Measurements from ENCODE around the gene GDI2.
A peak's percentile ranks its signal among the peaks of the same experiment; 100 is the strongest.
"Not testable (repeated sequence)": the region's sequence is repeated elsewhere in the genome, so short reads cannot be mapped to it uniquely, and the experiment has no call there.

The GDI2 gene

DNA sequence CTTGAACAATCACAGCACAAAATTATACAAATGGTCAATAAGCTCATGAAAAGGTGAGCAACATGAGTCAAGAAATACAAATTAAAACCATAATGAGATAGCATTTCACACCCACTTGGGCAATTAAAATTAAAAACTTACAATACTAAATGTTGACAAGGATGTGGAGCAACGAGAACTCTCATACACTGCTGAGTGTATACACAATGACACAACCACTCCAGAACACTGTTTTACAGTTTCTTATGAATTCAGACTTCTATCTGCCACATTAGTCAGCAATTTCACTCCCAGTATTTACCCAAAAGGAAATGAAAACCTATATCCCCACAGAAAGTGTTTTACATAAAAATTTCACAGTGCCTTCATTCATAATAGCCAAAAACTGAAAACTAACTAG lies 31.1 kb downstream of the GDI2 start:
- H3K4me2 ChIP-seq (ENCODE audit: low read depth, low read length): peak overlapping the region; percentile 17; the same call in 1 of the 2 replicates
- H3K27ac ChIP-seq (ENCODE audit: low read length): peak overlapping the region; percentile 16; the same call in 1 of the 2 replicates
- no peaks in the 10 kb centered on the region for H3K9me3 ChIP-seq (replicated peaks; ENCODE audit: insufficient read depth, low read length)
- peaks cover 24% of the 10 kb centered on the region for H3F3A ChIP-seq (ENCODE audit: insufficient read depth, low read length)
- H3K4me1 ChIP-seq (ENCODE audit: low read length): peaks cover 27% of the 10 kb centered on the region
- no peak overlapping the region for H3K4me3 ChIP-seq (ENCODE audit: low read length)
- H3K36me3 ChIP-seq (replicated peaks; ENCODE audit: insufficient read depth, low read length): peaks cover 29% of the 10 kb centered on the region; the same call in 1 of the 2 replicates
- DNase-seq: peak; percentile 63
- TF ChIP-seq EZH2phosphoT487 (IDR thresholded peaks at IDR 0.05; ENCODE audit: low read length) (no peak), EZH2 (optimal IDR thresholded peaks at IDR 0.05; ENCODE audit: low read depth, low read length) (no peak)
- TF ChIP-seq, protein P1, sequence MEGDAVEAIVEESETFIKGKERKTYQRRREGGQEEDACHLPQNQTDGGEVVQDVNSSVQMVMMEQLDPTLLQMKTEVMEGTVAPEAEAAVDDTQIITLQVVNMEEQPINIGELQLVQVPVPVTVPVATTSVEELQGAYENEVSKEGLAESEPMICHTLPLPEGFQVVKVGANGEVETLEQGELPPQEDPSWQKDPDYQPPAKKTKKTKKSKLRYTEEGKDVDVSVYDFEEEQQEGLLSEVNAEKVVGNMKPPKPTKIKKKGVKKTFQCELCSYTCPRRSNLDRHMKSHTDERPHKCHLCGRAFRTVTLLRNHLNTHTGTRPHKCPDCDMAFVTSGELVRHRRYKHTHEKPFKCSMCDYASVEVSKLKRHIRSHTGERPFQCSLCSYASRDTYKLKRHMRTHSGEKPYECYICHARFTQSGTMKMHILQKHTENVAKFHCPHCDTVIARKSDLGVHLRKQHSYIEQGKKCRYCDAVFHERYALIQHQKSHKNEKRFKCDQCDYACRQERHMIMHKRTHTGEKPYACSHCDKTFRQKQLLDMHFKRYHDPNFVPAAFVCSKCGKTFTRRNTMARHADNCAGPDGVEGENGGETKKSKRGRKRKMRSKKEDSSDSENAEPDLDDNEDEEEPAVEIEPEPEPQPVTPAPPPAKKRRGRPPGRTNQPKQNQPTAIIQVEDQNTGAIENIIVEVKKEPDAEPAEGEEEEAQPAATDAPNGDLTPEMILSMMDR (IDR thresholded peaks at IDR 0.05; ENCODE audit: low read length): no peak
- peaks cover 11% of the 10 kb centered on the region; the same call in 1 of the 2 replicates for H4K20me1 ChIP-seq (ENCODE audit: insufficient read depth, low read length)
- H2AFZ ChIP-seq (ENCODE audit: low read length): no peak overlapping the region
- H3K9me2 ChIP-seq (replicated peaks; ENCODE audit: insufficient read depth, low read length): no peaks in the 10 kb centered on the region
- H3K27me3 ChIP-seq (replicated peaks; ENCODE audit: insufficient read depth, low read length): no peaks in the 10 kb centered on the region
- H3K9ac ChIP-seq (ENCODE audit: low read length): no peak overlapping the region
- H3K79me2 ChIP-seq (ENCODE audit: low read length): peaks cover 72% of the 10 kb centered on the region

DNA sequence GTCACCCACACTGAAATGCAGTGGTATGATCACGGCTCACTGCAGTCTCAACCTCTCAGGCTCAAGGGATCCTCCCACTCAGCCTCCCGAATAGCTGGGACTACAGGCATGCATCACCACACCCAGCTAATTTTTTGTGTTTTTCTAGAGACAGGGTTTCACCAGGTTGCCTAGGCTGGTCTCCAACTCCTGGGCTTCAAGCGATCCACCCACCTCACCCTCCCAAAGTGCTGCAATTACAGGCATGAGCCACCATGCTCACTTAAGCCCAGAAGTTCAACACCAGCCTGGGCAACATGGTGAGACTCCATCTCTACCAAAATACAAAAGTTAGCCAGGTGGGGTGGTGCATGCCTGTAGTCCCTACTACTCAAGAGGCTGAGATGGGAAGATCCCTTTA lies 33.5 kb downstream of the GDI2 start:
- H3K27ac ChIP-seq (ENCODE audit: low read length): no peak overlapping the region
- H3K4me1 ChIP-seq (ENCODE audit: low read length): peaks cover 27% of the 10 kb centered on the region
- H3K9ac ChIP-seq (ENCODE audit: low read length): no peak overlapping the region
- H3K4me2 ChIP-seq (ENCODE audit: low read depth, low read length): no peak overlapping the region
- H3K9me2 ChIP-seq (replicated peaks; ENCODE audit: insufficient read depth, low read length): no peaks in the 10 kb centered on the region
- H3K36me3 ChIP-seq (replicated peaks; ENCODE audit: insufficient read depth, low read length): peaks cover 17% of the 10 kb centered on the region; the same call in 1 of the 2 replicates
- DNase-seq: no peak
- H3K9me3 ChIP-seq (replicated peaks; ENCODE audit: insufficient read depth, low read length): no peaks in the 10 kb centered on the region
- no peak overlapping the region for H2AFZ ChIP-seq (ENCODE audit: low read length)
- no peak overlapping the region for H3K4me3 ChIP-seq (ENCODE audit: low read length)
- peaks cover 18% of the 10 kb centered on the region; the same call in 1 of the 2 replicates for H4K20me1 ChIP-seq (ENCODE audit: insufficient read depth, low read length)
- H3K27me3 ChIP-seq (replicated peaks; ENCODE audit: insufficient read depth, low read length): no peaks in the 10 kb centered on the region
- peaks cover 82% of the 10 kb centered on the region for H3K79me2 ChIP-seq (ENCODE audit: low read length)
- peaks cover 24% of the 10 kb centered on the region for H3F3A ChIP-seq (ENCODE audit: insufficient read depth, low read length)
- TF ChIP-seq EZH2 (optimal IDR thresholded peaks at IDR 0.05; ENCODE audit: low read depth, low read length): no peak

DNA sequence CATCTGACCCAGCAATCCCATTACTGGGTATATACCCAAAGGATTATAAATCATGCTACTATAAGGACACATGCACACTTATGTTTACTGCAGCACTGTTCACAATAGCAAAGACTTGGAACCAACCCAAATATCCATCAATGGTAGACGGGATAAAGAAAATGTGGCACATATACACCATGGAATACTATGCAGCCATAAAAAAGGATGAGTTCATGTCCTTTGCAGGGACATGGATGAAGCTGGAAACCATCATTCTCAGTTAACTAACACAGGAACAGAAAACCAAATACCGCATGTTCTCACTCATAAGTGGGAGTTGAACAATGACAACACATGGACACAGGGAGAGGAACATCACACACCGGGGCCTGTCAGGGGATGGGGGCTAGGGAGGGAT lies 35.5 kb downstream of the GDI2 start:
- not testable (repeated sequence) for H3K4me2 ChIP-seq (ENCODE audit: low read depth, low read length); H3K4me3 ChIP-seq (ENCODE audit: low read length); H3K27ac ChIP-seq (ENCODE audit: low read length); DNase-seq; H3K9me3 ChIP-seq (replicated peaks; ENCODE audit: insufficient read depth, low read length); H3K9me2 ChIP-seq (replicated peaks; ENCODE audit: insufficient read depth, low read length); H3K9ac ChIP-seq (ENCODE audit: low read length); H2AFZ ChIP-seq (ENCODE audit: low read length); H3K27me3 ChIP-seq (replicated peaks; ENCODE audit: insufficient read depth, low read length); H3F3A ChIP-seq (ENCODE audit: insufficient read depth, low read length)
- Histone ChIP-seq H3K4me1 (ENCODE audit: low read length) (peaks cover 13% of the 10 kb centered on the region), H3K79me2 (ENCODE audit: low read length) (peaks cover 96% of the 10 kb centered on the region), H3K36me3 (replicated peaks; ENCODE audit: insufficient read depth, low read length) (peaks cover 16% of the 10 kb centered on the region; the same call in 1 of the 2 replicates), H4K20me1 (ENCODE audit: insufficient read depth, low read length) (peaks cover 18% of the 10 kb centered on the region; the same call in 1 of the 2 replicates)

DNA sequence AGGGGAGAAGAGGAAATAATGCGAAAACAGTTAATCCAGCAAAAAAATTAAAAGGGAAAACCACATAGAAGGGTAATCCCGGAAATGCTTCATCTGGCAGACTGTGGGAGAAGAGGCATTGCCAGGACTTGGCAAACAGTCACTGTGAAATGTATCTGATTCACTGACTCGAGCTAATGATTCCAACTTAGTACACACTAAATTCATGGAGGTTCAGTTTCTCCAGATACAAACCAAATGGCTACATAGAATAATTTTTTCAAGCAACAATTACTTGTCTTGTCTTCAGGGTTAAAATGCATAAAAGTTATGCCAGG lies 36.4 kb downstream of the GDI2 start:
- H3K27me3 ChIP-seq (replicated peaks; ENCODE audit: insufficient read depth, low read length): no peaks in the 10 kb centered on the region
- peaks cover 15% of the 10 kb centered on the region; the same call in 1 of the 2 replicates for H4K20me1 ChIP-seq (ENCODE audit: insufficient read depth, low read length)
- H3K27ac ChIP-seq (ENCODE audit: low read length): no peak overlapping the region
- DNase-seq: no peak
- H3F3A ChIP-seq (ENCODE audit: insufficient read depth, low read length): no peaks in the 10 kb centered on the region; the same call in 1 of the 2 replicates
- no peak overlapping the region for H3K4me2 ChIP-seq (ENCODE audit: low read depth, low read length)
- H3K36me3 ChIP-seq (replicated peaks; ENCODE audit: insufficient read depth, low read length): peaks cover 16% of the 10 kb centered on the region; the same call in 1 of the 2 replicates
- peaks cover 4% of the 10 kb centered on the region; the same call in 1 of the 2 replicates for H3K4me1 ChIP-seq (ENCODE audit: low read length)
- H3K9me2 ChIP-seq (replicated peaks; ENCODE audit: insufficient read depth, low read length): no peaks in the 10 kb centered on the region
- no peaks in the 10 kb centered on the region for H3K9me3 ChIP-seq (replicated peaks; ENCODE audit: insufficient read depth, low read length)
- no peak overlapping the region for H3K4me3 ChIP-seq (ENCODE audit: low read length)
- TF ChIP-seq EZH2 (optimal IDR thresholded peaks at IDR 0.05; ENCODE audit: low read depth, low read length) (no peak), EZH2phosphoT487 (IDR thresholded peaks at IDR 0.05; ENCODE audit: low read length) (no peak)
- TF ChIP-seq, protein P1 (IDR thresholded peaks at IDR 0.05; ENCODE audit: low read length): no peak
- no peak overlapping the region for H2AFZ ChIP-seq (ENCODE audit: low read length)
- no peak overlapping the region for H3K9ac ChIP-seq (ENCODE audit: low read length)
- H3K79me2 ChIP-seq (ENCODE audit: low read length): peaks cover 97% of the 10 kb centered on the region

Measured in MM.1S (cell line).